DMS79 treated with DMSO at 0.1 percent for 48 hours (cell line): ENCODE measurements around the gene GTF3C4.

Experiments
- DNase-seq: peaks from one replicate; lab custom pipeline; 2025; lab: John Stamatoyannopoulos, UW

GTF3C4 gene

GRCh38 chr9:132732326-132733259 is 62.3 kb downstream of the GTF3C4 start:
- DNase-seq: no peak

- DNase-seq: no peak
Observed at GRCh38 chr9:132733260-132733815, 63.1 kb downstream of the GTF3C4 start.

- no peak for DNase-seq
Observed at GRCh38 chr9:132739710-132740310, 69.5 kb downstream of the GTF3C4 start.

- DNase-seq: no peak
Observed at GRCh38 chr9:132740526-132741309, 70.5 kb downstream of the GTF3C4 start.

- no peak for DNase-seq
Observed at GRCh38 chr9:132742821-132743311, 72.6 kb downstream of the GTF3C4 start.

GRCh38 chr9:132743931-132744479 is 73.7 kb downstream of the GTF3C4 start:
- DNase-seq: no peak
